HG03439 (cell line): ENCODE measurements around the gene MT1X.
"Not testable (repeated sequence)": the region's sequence is repeated elsewhere in the genome, so short reads cannot be mapped to it uniquely, and the experiment has no call there.

Experiments used
- ATAC-seq: cut with Tn5 transposase; IDR thresholded peaks from one replicate; pipeline ENCODE4 v1.9.1; 2021; ENCODE audit warnings: mild to moderate bottlenecking, moderate library complexity; ENCODE audit not compliant: unreplicated experiment

MT1X gene

DNA sequence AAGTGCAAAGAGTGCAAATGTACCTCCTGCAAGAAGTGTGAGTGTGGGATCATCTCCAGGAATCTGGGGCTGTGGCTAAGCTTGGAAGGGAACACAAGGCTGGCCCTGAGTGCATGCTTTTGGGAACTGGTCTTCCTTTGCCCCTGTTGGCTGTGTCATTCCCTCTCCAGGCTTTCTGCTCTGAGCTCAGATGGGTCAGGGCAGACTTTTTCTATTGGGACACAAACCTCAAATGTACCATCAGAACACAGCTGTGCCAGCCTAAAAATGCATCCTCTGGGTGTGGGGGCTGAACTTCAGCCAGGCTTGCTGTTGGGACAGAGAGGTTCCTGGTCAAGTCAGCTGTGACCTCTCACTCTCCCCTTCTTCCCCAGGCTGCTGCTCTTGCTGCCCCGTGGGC lies 29.7 kb upstream of the MT1X start:
- ATAC-seq: no peak

DNA sequence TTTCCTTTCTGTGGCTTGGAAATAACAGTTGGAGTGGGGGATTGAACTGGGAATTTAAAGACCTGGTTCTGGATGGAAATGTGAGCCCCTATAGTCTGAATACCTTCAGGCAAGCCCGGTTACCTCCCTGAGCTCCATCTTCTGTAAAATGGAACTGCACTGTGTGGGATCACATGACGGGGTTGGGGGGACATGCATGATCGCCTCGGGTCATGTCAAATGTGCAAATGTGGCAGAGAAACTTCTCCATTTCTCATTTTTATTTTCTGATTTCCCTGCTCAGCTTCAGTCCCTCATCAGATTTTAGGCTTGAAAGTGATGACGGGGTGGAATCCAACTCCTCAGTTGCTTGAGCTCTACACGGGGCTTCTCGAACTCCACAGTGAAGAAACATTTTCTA lies 29.1 kb upstream of the MT1X start:
- ATAC-seq: no peak

DNA sequence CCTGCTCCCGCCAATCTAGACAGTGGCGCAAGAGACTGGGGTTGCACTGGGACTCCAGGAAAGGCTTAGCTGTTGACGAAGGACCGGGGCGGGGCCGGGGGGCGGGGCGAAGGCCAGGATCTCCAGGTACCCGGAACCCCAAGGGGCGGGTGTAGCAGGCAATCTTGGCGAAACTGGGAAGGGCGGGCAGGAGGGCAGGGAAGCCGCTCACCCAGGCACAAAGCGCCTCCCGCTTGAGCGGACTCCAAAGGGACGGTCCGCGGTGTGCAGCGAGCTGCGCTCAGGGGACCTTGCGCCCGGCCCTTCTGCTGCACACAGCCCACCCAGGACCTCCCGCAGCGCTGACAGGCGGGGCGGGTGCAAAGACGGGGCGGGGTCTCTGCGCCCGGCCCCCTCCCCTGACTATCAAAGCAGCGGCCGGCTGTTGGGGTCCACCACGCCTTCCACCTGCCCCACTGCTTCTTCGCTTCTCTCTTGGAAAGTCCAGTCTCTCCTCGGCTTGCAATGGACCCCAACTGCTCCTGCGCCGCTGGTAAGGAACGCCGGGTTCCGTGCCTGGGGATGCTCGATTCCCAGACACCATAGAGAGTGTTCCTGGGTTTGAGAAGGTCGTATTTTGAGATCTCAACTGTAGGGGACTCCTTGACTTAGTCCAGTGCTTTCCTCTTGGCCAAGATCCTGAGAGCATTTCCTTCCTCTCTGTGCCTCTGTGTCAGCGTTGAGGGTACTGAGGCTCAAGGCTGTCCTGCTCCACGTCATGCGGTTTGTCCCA lies 24.5 kb upstream of the MT1X start, which contains the start of gene MT1F:
TSS of gene MT1F (plus strand) at position 405 of the 772 bp plus-strand sequence. CDS start at position 505, 100 bp downstream.
- ATAC-seq: no peak

DNA sequence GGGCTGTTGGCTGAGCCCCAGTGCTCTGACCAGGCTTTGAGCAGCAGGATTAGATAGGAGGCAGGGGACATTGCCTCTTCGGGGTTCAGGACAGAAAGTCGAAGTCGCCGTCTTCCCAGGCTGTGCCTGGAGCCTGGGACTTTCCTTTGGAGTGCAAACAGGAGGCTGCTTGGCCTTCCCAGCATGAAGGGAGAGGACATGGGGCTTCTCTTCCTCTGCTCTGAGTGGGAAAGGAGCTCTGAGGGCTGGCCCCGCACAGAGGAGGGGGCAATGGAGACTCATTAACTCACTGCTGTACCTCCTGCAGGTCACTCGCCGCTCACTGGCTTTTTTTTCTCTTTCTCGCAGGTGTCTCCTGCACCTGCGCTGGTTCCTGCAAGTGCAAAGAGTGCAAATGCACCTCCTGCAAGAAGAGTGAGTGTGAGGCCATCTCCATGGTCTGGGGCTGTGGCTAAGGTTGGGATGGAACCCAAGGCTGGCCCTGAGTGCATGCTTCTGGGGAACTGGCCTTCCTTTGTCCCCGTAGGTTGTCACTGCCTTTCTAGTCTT lies 23.9 kb upstream of the MT1X start:
- ATAC-seq: no peak

DNA sequence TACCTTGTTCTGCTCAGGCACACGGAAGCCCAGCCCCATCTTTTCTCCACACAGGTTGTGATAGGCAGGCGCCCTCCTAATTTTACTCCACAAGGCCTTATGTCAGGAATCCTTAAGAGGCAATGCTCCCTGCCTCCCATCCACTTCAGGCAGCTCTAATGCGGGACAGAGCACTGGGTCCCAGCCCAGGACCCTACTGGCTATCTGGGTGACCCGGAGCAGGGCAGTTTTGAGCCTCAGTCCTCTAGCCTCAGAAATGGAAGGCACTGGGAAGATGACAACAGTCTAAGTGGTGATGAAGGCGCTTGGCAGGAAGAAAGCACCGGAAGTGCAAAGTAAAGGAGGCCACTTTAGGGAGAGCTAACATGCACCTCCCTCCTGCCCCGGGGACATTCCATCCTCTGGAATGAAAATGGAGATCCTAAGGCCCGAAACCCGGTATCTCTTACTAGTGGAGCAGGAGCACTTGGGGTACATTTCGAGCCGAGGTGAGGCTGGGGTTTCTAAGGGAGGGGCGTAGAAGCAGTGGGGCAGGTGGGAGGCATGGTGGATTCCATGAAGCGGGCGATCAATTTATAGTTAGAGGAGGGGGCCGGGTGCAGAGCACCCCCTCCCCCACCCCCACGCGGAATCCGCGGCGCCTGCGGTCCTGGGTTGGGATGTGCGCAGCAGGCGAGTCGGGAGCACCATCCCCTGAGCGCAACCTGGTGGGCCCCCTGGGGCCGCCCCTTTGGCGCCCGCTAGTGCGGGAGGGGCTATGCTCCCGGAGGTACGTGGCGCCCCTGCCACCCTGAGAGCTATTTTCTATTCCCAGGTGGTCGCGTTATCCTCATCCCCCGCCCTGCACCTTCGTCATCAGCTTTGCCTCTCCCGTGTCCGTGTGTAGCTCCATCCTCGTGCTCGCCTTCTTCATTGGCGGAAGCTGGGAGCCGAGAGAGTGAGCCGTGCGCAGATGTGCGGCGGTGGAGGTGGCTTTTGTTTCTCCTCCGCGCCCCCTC lies 19.6 kb upstream of the MT1X start:
- no peak for ATAC-seq

DNA sequence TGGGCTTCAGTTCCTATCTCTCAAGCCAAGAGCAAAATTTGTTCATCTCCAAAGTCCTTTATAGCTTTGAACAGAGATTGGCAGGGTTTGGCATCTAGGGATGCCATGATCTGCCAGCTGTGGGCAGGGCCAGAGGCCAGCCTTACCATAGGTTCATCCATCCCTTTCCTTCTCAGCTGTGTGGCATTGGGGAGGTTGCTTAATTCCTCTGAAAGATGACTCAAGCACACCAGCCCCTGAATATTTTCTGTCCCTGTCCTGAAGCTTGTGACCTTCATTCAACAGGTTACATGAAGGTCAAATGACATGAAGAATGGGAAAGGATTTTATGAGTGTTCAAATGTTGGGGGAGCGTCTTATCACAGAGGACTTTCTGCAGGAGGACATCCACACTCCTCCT lies 17.8 kb upstream of the MT1X start:
- no peak for ATAC-seq

DNA sequence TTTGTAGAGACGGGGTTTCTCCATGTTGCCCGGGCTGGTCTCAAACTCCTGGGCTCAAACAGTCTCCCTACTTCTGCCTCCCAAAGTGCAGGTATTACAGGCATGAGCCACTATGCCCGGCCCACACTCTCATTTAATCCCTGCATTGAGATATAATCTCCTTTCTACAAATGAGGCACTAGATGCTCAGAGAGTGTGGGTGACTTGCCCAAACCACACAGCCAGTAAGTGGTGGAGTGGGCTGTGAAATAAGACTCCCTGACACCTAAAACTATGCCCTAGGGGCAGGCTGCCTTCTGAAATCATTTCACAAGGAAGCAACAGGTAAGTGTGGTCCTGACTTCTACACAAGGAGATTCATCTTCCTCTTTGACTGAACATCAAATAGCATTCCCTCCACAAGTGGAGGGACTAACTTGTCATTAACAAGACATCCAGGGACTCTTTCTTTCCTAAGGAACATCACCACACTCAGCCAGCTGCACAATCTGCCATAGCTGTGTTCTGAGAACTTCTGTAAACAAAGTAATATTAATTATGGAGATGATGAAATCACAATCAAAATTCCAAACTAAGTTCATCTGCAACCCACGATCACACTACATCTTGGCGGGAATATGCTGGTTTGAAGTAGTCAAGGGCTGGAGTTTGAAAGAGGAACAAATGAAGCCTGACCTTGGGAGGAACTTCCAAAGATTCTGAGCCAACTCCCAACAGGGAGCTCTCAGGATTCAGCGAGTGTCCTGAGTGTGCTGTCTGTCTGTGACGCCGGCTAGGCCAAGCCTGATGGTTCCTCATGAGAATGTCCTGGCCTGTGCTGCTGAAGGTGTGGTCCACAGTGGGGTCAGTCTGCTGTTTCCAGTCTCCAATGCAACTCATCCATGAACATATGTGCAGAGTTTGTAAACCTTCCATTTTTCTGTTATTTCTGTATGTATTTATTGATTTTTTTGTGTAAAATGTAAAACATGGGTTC lies 16.7 kb upstream of the MT1X start:
- not testable (repeated sequence) for ATAC-seq

DNA sequence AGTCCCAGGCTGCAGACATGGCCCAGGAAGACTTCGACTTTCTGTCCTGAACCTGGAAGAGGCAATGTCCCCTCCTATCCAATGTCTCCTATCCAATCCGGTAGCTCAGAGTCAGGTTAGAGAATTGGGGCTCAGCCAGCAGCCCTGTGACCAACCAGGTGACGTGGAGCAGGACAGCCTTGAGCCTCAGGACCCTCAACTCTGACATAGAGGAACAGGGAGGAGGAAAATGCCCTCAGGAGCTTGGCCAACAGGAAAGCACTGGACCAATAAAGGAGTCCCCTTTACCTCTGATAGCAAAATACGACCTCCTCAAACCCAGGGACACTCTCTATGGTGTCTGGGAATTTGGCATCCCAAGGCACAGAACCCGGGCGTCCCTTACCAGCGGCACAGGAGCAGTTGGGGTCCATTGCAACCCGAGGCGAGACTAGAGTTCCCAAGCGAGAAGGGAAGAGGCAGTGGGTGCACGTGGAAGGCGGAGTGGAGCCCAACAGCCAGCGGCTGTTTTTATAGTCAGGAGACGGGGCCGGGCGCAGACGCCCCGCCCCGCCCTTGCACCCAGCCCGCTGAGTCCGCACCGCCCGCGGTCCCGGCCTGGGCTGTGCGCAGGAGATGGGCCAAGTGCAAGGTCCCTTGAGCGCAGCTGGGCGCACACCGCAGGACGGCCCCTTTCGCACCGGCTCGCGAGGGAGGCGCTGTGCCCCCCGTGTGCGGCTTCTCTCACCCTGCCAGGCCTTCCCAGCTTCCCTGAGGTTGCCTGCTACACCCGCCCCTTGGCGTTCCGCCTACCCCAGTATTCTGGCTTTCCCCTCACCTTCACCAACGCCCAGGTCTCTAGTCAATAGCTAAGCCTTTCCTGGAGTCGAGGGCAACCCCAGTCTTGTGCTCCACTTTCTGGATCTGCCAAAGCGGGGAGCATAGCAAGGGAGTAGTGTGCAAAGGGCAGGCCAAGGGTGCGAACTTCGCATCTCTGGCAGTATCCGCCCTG lies 14.4 kb upstream of the MT1X start, which contains the start of gene MT1G:
TSS of gene MT1G (minus strand) at position 485 of the 991 bp plus-strand sequence. CDS start at position 413, 72 bp downstream.
- ATAC-seq: no peak

DNA sequence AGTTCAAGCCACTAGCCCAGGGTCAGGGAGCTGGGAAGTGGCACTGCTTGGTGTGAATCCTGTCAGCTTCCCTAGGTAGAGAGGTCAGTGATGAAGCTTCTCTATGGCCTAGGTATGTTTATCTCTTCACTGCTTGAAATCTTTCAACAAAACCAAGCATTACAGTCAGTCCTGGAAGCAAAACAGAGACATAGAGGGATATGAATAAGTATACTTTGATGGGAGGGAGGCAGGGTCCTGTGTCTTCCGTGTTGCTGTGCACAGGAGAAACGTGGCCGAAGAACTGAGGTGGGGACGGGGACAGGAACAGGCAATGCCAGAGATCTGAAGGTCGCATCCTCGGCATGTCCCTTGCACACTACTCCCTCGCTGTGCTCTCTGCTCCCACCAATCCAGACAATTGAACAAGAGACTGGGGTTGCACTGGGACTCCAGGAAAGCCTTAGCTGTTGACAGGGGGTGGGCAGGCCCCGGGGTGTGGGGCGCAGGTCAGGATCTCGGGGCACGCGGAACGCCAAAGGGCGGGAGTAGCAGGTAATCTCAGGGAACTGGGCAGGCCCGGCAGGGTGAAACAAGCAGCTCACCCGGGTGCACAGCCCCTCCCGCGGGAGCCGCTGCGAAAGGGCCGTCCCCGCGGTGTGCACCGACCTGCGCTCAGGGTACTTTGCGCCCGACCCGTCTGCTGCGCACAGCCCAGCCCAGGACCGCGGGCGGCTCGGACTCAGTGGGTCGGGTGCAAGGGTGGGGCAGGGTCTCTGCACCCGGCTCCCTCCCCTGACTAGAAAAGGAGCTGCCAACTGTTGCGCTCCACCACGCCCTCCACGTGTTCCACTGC lies 13.0 kb upstream of the MT1X start, which contains the start of gene MT1H:
TSS of gene MT1H (plus strand) at position 810 of the 835 bp plus-strand sequence. CDS start 71 bp downstream, outside the sequence.
- no peak for ATAC-seq

DNA sequence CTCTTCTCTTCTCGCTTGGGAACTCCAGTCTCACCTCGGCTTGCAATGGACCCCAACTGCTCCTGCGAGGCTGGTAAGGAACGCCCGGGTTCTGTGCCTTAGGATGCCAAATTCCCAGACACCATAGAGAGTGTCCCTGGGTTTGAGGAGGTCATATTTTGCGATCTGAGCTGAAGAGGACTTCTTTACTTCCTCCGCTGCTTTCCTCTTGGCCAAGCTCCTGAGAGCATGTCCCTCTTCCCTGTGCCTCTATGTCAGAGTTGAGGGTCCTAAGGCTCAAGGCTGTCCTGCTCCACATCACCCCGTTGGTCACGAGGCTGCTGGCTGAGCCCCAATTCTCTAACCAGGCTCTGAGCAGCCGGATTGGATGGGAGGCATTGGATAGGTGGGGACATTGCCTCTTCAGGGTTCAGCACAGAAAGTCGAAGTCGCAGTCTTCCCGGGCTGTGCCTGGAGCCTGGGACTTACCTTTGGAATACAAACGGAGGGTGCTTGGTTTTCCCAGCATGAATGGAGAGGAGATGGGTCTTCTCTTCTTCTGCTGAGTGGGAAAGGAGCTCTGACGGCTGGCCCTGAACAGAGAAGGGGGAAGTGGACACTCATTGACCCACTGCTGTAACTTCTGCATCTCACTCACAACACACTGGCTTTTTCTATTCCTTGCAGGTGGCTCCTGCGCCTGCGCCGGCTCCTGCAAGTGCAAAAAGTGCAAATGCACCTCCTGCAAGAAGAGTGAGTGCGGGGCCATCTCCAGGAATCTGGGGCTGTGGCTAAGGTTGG lies 12.2 kb upstream of the MT1X start:
- no peak for ATAC-seq

DNA sequence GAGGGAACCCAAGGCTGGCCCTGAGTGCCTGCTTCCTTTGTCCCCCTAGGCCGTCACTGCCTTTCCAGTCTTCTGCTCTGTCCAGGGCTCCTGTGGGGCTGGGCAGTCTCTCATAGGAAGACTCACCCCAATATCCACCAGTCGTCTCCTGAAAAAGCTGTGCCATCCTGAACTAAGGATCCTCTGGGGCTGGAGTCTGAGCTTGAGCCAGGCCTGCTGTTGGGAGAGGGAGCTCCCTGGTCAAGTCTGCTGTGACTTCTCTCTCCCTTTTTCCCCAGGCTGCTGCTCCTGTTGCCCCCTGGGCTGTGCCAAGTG lies 11.7 kb upstream of the MT1X start:
- ATAC-seq: no peak

DNA sequence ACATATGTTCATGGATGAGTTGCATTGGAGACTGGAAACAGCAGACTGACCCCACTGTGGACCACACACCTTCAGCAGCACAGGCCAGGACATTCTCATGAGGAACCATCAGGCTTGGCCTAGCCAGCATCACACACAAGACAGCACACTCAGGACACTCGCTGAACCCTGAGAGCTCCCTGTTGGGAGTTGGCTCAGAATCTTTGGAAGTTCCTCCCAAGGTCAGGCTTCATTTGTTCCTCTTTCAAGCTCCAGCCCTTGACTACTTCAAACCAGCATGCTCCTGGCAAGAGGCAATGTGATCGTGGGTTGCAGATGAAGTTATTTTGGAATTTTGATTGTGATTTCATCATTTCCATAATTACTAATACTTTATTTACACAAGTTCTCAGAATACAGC lies 10.6 kb upstream of the MT1X start:
- not testable (repeated sequence) for ATAC-seq

DNA sequence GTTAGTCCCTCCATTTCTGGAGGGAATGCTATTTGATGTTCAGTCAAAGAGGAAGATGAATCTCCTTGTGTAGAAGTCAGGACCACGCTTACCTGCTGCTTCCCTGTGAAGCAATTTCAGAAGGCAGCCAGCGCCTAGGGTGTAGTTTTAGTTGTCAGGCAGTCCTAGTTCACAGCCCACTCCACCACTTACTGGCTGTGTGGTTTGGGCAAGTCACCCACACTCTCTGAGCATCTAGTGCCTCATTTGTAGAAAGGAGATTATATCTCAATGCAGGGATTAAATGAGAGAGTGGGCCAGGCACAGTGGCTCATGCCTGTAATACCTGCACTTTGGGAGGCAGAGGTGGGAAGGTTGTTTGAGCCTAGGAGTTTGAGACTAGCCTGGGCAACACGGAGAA lies 10.1 kb upstream of the MT1X start:
- not testable (repeated sequence) for ATAC-seq

DNA sequence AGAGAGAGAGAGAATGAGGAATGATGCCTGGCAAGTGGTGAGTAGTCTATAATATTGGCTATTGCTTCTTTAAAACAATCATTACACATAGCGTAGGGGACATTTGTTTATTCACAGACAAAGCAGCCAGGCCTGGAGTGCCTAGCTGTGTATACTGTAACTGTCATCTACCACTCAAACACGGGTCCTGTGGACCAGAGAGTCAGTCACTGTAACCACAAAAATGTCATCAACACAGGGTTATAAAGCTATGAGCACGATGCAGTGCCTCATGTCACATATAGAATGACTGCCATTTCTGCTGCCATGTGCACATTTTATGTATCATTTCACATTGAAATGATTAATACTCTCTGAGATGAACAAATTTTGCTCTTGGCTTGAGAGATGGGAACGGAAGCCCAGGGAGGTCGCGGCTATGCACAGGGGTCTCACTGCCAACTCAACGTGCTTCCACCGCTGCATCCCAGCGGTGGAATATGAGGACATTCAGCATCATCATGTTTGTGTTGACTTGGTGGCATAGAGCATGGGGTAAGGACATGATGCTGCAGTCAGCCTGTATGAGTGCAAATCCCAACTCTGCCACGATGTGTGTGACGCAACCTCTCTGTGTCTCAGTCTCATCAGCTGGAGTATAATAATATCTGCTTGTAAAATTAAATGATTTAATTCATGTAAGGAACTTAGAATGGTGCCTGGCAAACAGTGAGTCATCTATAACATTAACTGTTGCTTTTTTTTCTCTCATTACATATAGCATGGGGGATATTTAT lies 9.3 kb upstream of the MT1X start:
- ATAC-seq: no peak

DNA sequence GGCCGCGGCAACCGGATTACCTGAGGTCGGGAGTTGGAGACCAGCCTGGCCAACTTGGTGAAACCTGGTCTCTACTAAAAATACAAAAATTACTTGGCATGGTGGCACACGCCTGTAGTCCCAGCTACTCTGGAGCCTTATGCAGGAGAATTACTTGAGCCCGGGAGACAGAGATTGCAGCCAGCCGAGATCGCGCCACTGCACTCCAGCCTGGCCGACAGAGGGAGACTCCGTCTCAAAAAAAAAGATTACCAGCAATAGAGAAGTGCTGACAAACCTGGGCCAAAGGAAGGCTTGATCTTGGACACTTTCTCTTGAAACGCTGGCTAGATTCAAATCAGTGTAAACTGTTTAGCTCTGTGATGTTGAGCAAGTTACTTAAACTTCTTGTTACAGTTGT lies 8.3 kb upstream of the MT1X start:
- no peak for ATAC-seq

DNA sequence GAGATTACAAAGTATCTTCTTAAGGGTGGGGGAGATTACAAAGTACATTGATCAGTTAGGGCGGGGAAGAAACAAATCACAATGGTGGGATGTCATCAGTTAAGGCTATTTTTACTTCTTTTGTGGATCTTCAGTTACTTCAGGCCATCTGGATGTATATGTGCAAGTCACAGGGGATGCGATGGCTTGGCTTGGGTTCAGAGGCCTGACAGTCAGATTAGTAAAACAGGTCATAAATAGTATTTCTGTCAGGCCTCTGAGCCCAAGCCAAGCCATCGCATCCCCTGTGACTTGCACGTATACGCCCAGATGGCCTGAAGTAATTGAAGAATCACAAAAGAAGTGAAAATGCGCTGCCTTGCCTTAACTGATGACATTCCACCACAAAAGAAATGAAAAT lies 7.7 kb upstream of the MT1X start:
- ATAC-seq: not testable (repeated sequence)
